IMR-90 (cell line): Measurements from ENCODE around the gene PCYT2. TPM values are rescaled to one million over a fixed set of nuclear protein-coding genes. Genes with fewer than 3 reads are reported as not detected.

Experiments used
- polyA plus RNA-seq, 3 experiments: library from polyadenylated mRNA; depleted of rRNA; stranded (reverse); fragments of >200 nt; gene quantifications; 2 replicates each; pipeline ENCODE4 v1.2.3, GENCODE V29; 2012; ENCODE audit warnings: low replicate concordance in 1 of 3
- total RNA-seq: library from RNA; depleted of rRNA; stranded (reverse); fragments of >200 nt; gene quantifications from 2 replicates; pipeline ENCODE4 v1.2.3, GENCODE V29; 2012; rRNA removed

The PCYT2 gene
- total and polyA plus RNA-seq, 2 of the 4 experiments (the other 2 are of a cell fraction): 37.3 to 38.5 TPM

Other genes starting within 250 kb of the PCYT2 start
- 9.9 and 10.3 TPM in 2 replicates for gene OXLD1, start 244.8 kb downstream of the PCYT2 start, total RNA-seq
- gene OXLD1, start 244.8 kb downstream of the PCYT2 start, polyA plus RNA-seq (2012; rRNA removed): 22.3 and 26.4 TPM in 2 replicates
- 7.5 and 9.2 TPM in 2 replicates for gene CCDC137, start 244.7 kb downstream of the PCYT2 start, total RNA-seq
- gene CCDC137, start 244.7 kb downstream of the PCYT2 start, polyA plus RNA-seq (2012; rRNA removed): 18.4 and 23.2 TPM in 2 replicates
- 42.8 and 51.1 TPM in 2 replicates for gene ARL16, start 227.6 kb downstream of the PCYT2 start, total RNA-seq
- 77.9 and 83.1 TPM in 2 replicates for gene ARL16, start 227.6 kb downstream of the PCYT2 start, polyA plus RNA-seq (2012; rRNA removed)
- 49.4 and 52.5 TPM in 2 replicates for gene HGS, start 227.4 kb downstream of the PCYT2 start, total RNA-seq
- 137 and 169 TPM in 2 replicates for gene HGS, start 227.4 kb downstream of the PCYT2 start, polyA plus RNA-seq (2012; rRNA removed)
- 17.2 and 17.5 TPM in 2 replicates for gene MRPL12, start 208.0 kb downstream of the PCYT2 start, total RNA-seq
- gene MRPL12, start 208.0 kb downstream of the PCYT2 start, polyA plus RNA-seq (2012; rRNA removed): 111 and 127 TPM in 2 replicates
- gene SLC25A10, start 199.1 kb downstream of the PCYT2 start, total RNA-seq: 12.2 and 14.9 TPM in 2 replicates
- gene SLC25A10, start 199.1 kb downstream of the PCYT2 start, polyA plus RNA-seq (2012; rRNA removed): 19.0 and 20.2 TPM in 2 replicates
- gene GCGR, start 107.2 kb downstream of the PCYT2 start, total RNA-seq: not detected in 2 replicates
- not detected in 2 replicates for gene GCGR, start 107.2 kb downstream of the PCYT2 start, polyA plus RNA-seq (2012; rRNA removed)
- 56.5 and 58.9 TPM in 2 replicates for gene MCRIP1, start 78.1 kb downstream of the PCYT2 start, total RNA-seq
- gene MCRIP1, start 78.1 kb downstream of the PCYT2 start, polyA plus RNA-seq (2012; rRNA removed): 164 and 196 TPM in 2 replicates
- gene PPP1R27, start 76.3 kb downstream of the PCYT2 start, total RNA-seq: not detected in 2 replicates
- 0.20 and 0.21 TPM in 2 replicates for gene PPP1R27, start 76.3 kb downstream of the PCYT2 start, polyA plus RNA-seq (2012; rRNA removed)
- gene P4HB, start 50.9 kb downstream of the PCYT2 start, total RNA-seq: 917 and 932 TPM in 2 replicates
- gene P4HB, start 50.9 kb downstream of the PCYT2 start, polyA plus RNA-seq (2012; rRNA removed): 530 and 599 TPM in 2 replicates
- 62.7 and 77.2 TPM in 2 replicates for gene ARHGDIA, start 40.1 kb downstream of the PCYT2 start, total RNA-seq
- gene ARHGDIA, start 40.1 kb downstream of the PCYT2 start, polyA plus RNA-seq (2012; rRNA removed): 324 and 362 TPM in 2 replicates
- 144 and 159 TPM in 2 replicates for gene ALYREF, start 19.8 kb downstream of the PCYT2 start, total RNA-seq
- gene ALYREF, start 19.8 kb downstream of the PCYT2 start, polyA plus RNA-seq (2012; rRNA removed): 88.6 and 112 TPM in 2 replicates
- 183 and 242 TPM in 2 replicates for gene ANAPC11, start 19.7 kb downstream of the PCYT2 start, total RNA-seq
- 387 and 508 TPM in 2 replicates for gene ANAPC11, start 19.7 kb downstream of the PCYT2 start, polyA plus RNA-seq (2012; rRNA removed)
- gene NPB, start 9.2 kb downstream of the PCYT2 start, total RNA-seq: under 0.01 TPM in 1 of 2 replicates, not detected in the other
- 0.51 and 1.2 TPM in 2 replicates for gene NPB, start 9.2 kb downstream of the PCYT2 start, polyA plus RNA-seq (2012; rRNA removed)
- 13.9 and 14.5 TPM in 2 replicates for gene SIRT7, start 6.8 kb upstream of the PCYT2 start, total RNA-seq
- 19.8 and 20.5 TPM in 2 replicates for gene SIRT7, start 6.8 kb upstream of the PCYT2 start, polyA plus RNA-seq (2012; rRNA removed)
- 6.1 and 6.4 TPM in 2 replicates for gene MAFG, start 16.3 kb upstream of the PCYT2 start, total RNA-seq
- gene MAFG, start 16.3 kb upstream of the PCYT2 start, polyA plus RNA-seq (2012; rRNA removed): 14.3 and 15.4 TPM in 2 replicates
- gene PYCR1, start 25.9 kb upstream of the PCYT2 start, total RNA-seq: 95.0 and 115 TPM in 2 replicates
- 177 and 181 TPM in 2 replicates for gene PYCR1, start 25.9 kb upstream of the PCYT2 start, polyA plus RNA-seq (2012; rRNA removed)
- not detected in 2 replicates for gene MYADML2, start 35.8 kb upstream of the PCYT2 start, total RNA-seq
- not detected in 2 replicates for gene MYADML2, start 35.8 kb upstream of the PCYT2 start, polyA plus RNA-seq (2012; rRNA removed)
- not detected in 2 replicates for gene NOTUM, start 49.8 kb upstream of the PCYT2 start, total RNA-seq
- gene NOTUM, start 49.8 kb upstream of the PCYT2 start, polyA plus RNA-seq (2012; rRNA removed): 0.05 and 0.06 TPM in 2 replicates
- gene ASPSCR1, start 66.2 kb upstream of the PCYT2 start, total RNA-seq: 7.2 and 8.3 TPM in 2 replicates
- 17.2 and 26.0 TPM in 2 replicates for gene ASPSCR1, start 66.2 kb upstream of the PCYT2 start, polyA plus RNA-seq (2012; rRNA removed)
- 44.8 and 45.3 TPM in 2 replicates for gene CENPX, start 111.5 kb upstream of the PCYT2 start, total RNA-seq
- 86.8 and 100 TPM in 2 replicates for gene CENPX, start 111.5 kb upstream of the PCYT2 start, polyA plus RNA-seq (2012; rRNA removed)
- gene LRRC45, start 111.9 kb upstream of the PCYT2 start, total RNA-seq: 7.2 and 7.8 TPM in 2 replicates
- 10.2 and 10.9 TPM in 2 replicates for gene LRRC45, start 111.9 kb upstream of the PCYT2 start, polyA plus RNA-seq (2012; rRNA removed)
- 5.7 and 7.2 TPM in 2 replicates for gene RAC3, start 120.3 kb upstream of the PCYT2 start, total RNA-seq
- 23.4 and 32.0 TPM in 2 replicates for gene RAC3, start 120.3 kb upstream of the PCYT2 start, polyA plus RNA-seq (2012; rRNA removed)
- 36.6 and 36.9 TPM in 2 replicates for gene DCXR, start 126.3 kb upstream of the PCYT2 start, total RNA-seq
- 129 and 139 TPM in 2 replicates for gene DCXR, start 126.3 kb upstream of the PCYT2 start, polyA plus RNA-seq (2012; rRNA removed)
- gene RFNG, start 140.4 kb upstream of the PCYT2 start, total RNA-seq: 6.8 and 8.6 TPM in 2 replicates
- gene RFNG, start 140.4 kb upstream of the PCYT2 start, polyA plus RNA-seq (2012; rRNA removed): 47.3 and 51.1 TPM in 2 replicates
- 177 and 181 TPM in 2 replicates for gene GPS1, start 140.5 kb upstream of the PCYT2 start, total RNA-seq
- 157 and 168 TPM in 2 replicates for gene GPS1, start 140.5 kb upstream of the PCYT2 start, polyA plus RNA-seq (2012; rRNA removed)
- gene DUS1L, start 154.4 kb upstream of the PCYT2 start, total RNA-seq: 26.9 and 29.0 TPM in 2 replicates
- 76.9 and 95.3 TPM in 2 replicates for gene DUS1L, start 154.4 kb upstream of the PCYT2 start, polyA plus RNA-seq (2012; rRNA removed)
- 12.4 and 15.3 TPM in 2 replicates for gene FASN, start 186.8 kb upstream of the PCYT2 start, total RNA-seq
- 56.0 and 68.5 TPM in 2 replicates for gene FASN, start 186.8 kb upstream of the PCYT2 start, polyA plus RNA-seq (2012; rRNA removed)